Mammary epithelial cell (primary cell): ENCODE measurements around the gene ZBTB43.

Source experiments
- CTCF ChIP-seq, 2 donors: IDR thresholded peaks in 1 of 2; conservative IDR thresholded peaks in 1 of 2; 2 replicates each; pipeline ENCODE4 v1.5.1; 2011 to 2012; ENCODE audit warnings: inconsistent platforms in 2 of 2, low read length in 2 of 2, mild to moderate bottlenecking in 2 of 2, control low read depth in 1 of 2, low read depth in 1 of 2; ENCODE audit not compliant: insufficient read depth in 1 of 2; ENCODE audit errors: extremely low read depth in 1 of 2
- EZH2 ChIP-seq: IDR thresholded peaks from 2 replicates; pipeline ENCODE4 v1.6.1; 2012; ENCODE audit warnings: low read length, inconsistent platforms, borderline replicate concordance

- TF ChIP-seq CTCF (conservative IDR thresholded peaks at IDR 0.05 in 1 of 2, IDR thresholded peaks at IDR 0.05 in 1 of 2; ENCODE audit: extremely low read depth in 1 of 2, insufficient read depth in 1 of 2, low read depth in 1 of 2, low read length in 2 of 2): no peak
- TF ChIP-seq EZH2: no peak
Observed at GRCh38 chr9:126885131-126885641, 80.3 kb downstream of the ZBTB43 start.
